Measurements from ENCODE around the gene EYA3. TPM values are rescaled to one million over a fixed set of nuclear protein-coding genes. Genes with fewer than 3 reads are reported as not detected.

The EYA3 gene
- total and polyA plus RNA-seq, 2 of the 4 experiments (the other 2 are of a cell fraction), result 9.1 to 17.6 TPM

- intact Hi-C loops (cut with micrococcal nuclease), result no loop called here
- CTCF ChIA-PET, result interaction anchor here (0.6 to 1.2 kb wide), 7 partner anchors 9 to 755 kb away, joined by 3 to 7 read pairs (median 4); partner anchors contain the start of gene EYA3
- peak; percentile 86 for ATAC-seq (ENCODE audit: low read depth)
- Histone ChIP-seq H3K36me3 (ENCODE audit: control insufficient read depth, insufficient read depth, low read length) (no peaks in the 10 kb centered on the region), H2AK9ac (replicated peaks; ENCODE audit: low read depth, low read length, poor library complexity) (no peak overlapping the region), H2BK15ac (ENCODE audit: low read depth, low read length) (peak overlapping the region; percentile 60; the same call in 1 of the 3 replicates), H3K27ac (ENCODE audit: insufficient read depth, low read length) (no peak overlapping the region; the same call in 1 of the 2 replicates), H3K4me2 (ENCODE audit: low read depth, low read length) (no peak overlapping the region), H3K9ac (ENCODE audit: low read depth, low read length) (no peak overlapping the region), H3K23ac (ENCODE audit: low read depth, low read length) (peak overlapping the region; percentile 6; the same call in 1 of the 2 replicates), H3K9me1 (ENCODE audit: insufficient read depth, low read length) (peaks cover 6% of the 10 kb centered on the region), H2BK5ac (ENCODE audit: low read depth, low read length, poor library complexity, severe bottlenecking) (peak overlapping the region; percentile 71), H4K20me1 (ENCODE audit: insufficient read depth, low read length) (no peaks in the 10 kb centered on the region), H2BK120ac (ENCODE audit: low read depth, low read length) (peak overlapping the region; percentile 81), H3K4me3 (ENCODE audit: insufficient read depth, low read depth, low read length) (no peak overlapping the region), H3K79me1 (ENCODE audit: low read depth in 1 of 2, low read length in 2 of 2) (no peaks in the 10 kb centered on the region), H2AFZ (replicated peaks; ENCODE audit: low read length, poor library complexity) (peak overlapping the region; percentile 74), H3K18ac (ENCODE audit: low read depth, low read length) (peak overlapping the region; percentile 83; the same call in 1 of the 2 replicates), H2AK5ac (ENCODE audit: low read depth, low read length) (peak overlapping the region; percentile 61; the same call in 1 of the 2 replicates), H3K4ac (ENCODE audit: low read depth, low read length) (peak overlapping the region; percentile 84), H3K9me3 (ENCODE audit: control insufficient read depth, insufficient read depth, low read length) (no peaks in the 10 kb centered on the region), H3K56ac (ENCODE audit: extremely low read depth, insufficient read depth, low read length) (no peak overlapping the region), H3K14ac (replicated peaks; ENCODE audit: low read depth, low read length) (peak overlapping the region; percentile 54; the same call in 1 of the 2 replicates), H3K27me3 (ENCODE audit: control insufficient read depth, insufficient read depth, low read length) (no peaks in the 10 kb centered on the region), H2BK20ac (ENCODE audit: low read depth, low read length) (peak overlapping the region; percentile 75), H4K8ac (ENCODE audit: low read depth in 2 of 2, low read length in 2 of 2) (peak overlapping the region; percentile 30 to 77; a peak in 2 of 4 replicates), H4K5ac (ENCODE audit: low read depth, low read length) (peak overlapping the region; percentile 83; the same call in 1 of the 2 replicates), H4K91ac (ENCODE audit: insufficient read depth, low read depth, low read length) (peak overlapping the region; percentile 60), H3K4me1 (ENCODE audit: control insufficient read depth, insufficient read depth, low read length) (peaks cover 5% of the 10 kb centered on the region; the same call in 1 of the 2 replicates)
- dilution Hi-C loops (cut with HindIII; ENCODE audit: low sequenced_read_pairs, unreplicated experiment), result no loop called here
- POLR2A ChIA-PET (ENCODE audit: unreplicated experiment), result no interaction called here
- DNase-seq, result peak; percentile 93
- in situ Hi-C loops (cut with MboI; ENCODE audit: low sequenced_read_pairs), result no loop called here
- TF ChIP-seq CTCF (conservative IDR thresholded peaks at IDR 0.05; ENCODE audit: low read depth, low read length) (peak; percentile 22; the same call in 1 of the 2 replicates), NFE2L2 (IDR thresholded peaks at IDR 0.05; ENCODE audit: low read depth, low read length) (no peak), CEBPB (IDR thresholded peaks at IDR 0.05; ENCODE audit: low read depth, low read length) (peak; percentile 69; the same call in 1 of the 2 replicates), POLR2A (IDR thresholded peaks at IDR 0.05; ENCODE audit: low read depth, low read length) (no peak), FOS (IDR thresholded peaks at IDR 0.05; ENCODE audit: low read depth, low read length) (peak; percentile 35; the same call in 1 of the 2 replicates)
- no CpG with 5 or more reads among the region's 5 CpGs for WGBS, 2 experiments (ENCODE audit: extremely low coverage in 2 of 2, insufficient read length in 1 of 2)
- no TSS peak for BruUV-seq (replicated peaks)
Observed at GRCh38 chr1:28112388-28113241, 24.2 kb upstream of the EYA3 start.

Data from IMR-90 (cell line).